HG02610 (cell line): ENCODE data around the gene STAT4.

Experiments used
- ATAC-seq: cut with Tn5 transposase; IDR thresholded peaks from one replicate; pipeline ENCODE4 v1.9.1; 2021; ENCODE audit warnings: mild to moderate bottlenecking, moderate library complexity; ENCODE audit not compliant: unreplicated experiment

STAT4 gene, protein sequence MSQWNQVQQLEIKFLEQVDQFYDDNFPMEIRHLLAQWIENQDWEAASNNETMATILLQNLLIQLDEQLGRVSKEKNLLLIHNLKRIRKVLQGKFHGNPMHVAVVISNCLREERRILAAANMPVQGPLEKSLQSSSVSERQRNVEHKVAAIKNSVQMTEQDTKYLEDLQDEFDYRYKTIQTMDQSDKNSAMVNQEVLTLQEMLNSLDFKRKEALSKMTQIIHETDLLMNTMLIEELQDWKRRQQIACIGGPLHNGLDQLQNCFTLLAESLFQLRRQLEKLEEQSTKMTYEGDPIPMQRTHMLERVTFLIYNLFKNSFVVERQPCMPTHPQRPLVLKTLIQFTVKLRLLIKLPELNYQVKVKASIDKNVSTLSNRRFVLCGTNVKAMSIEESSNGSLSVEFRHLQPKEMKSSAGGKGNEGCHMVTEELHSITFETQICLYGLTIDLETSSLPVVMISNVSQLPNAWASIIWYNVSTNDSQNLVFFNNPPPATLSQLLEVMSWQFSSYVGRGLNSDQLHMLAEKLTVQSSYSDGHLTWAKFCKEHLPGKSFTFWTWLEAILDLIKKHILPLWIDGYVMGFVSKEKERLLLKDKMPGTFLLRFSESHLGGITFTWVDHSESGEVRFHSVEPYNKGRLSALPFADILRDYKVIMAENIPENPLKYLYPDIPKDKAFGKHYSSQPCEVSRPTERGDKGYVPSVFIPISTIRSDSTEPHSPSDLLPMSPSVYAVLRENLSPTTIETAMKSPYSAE

GRCh38 chr2:191150600-191151330 is at the start of gene STAT4:
Gene STAT4, minus strand, starts transcription at chr2:191150994. Its CDS starts 2,791 bp downstream, at chr2:191148203.
- peak; percentile 93 for ATAC-seq

- no peak for ATAC-seq
These were observed 49.2 kb upstream of the STAT4 start for GRCh38 chr2:191199929-191200512.

- ATAC-seq: no peak
These were observed 47.5 kb upstream of the STAT4 start for GRCh38 chr2:191198271-191198670.

DNA sequence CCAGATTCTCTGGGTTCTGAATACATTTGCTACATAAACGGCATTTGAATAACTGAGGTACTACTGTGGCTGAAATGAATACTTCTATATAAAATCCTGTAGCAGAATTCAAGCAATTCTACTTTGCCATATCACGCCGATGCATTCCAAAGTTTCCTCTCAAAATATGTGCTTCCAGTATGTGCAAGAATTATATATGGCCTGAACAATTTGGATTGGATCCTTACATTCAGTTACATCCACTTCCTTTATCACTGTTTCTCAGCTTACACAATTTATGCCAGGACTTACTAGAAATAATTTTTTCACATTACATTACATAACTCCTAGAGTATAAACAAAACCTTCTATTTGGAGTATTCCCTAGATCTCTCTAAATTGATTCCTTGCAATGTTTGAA is 46.3 kb upstream of the STAT4 start:
- no peak for ATAC-seq

GRCh38 chr2:191195021-191195420 is 44.2 kb upstream of the STAT4 start:
- no peak for ATAC-seq

GRCh38 chr2:191190861-191191552 is 40.2 kb upstream of the STAT4 start:
- ATAC-seq: no peak

DNA sequence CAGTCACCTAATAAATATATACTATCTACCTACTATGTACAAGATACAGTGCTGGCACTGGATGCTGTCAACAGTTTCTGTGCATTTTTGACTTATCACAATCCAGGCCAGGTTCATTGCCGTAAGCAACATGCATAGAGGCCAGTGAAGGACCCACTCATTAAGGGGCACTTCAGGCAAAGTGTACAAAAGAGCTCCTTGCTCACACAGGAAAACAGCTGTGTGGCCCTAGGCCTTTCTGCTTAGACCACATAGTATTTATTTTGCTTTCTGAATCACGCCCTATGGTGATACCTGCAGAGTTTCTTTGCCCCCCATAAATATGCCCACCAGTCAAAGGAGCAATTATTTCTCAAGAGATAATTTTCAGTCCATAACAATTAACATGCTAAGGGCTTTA is 39.6 kb upstream of the STAT4 start:
- ATAC-seq: no peak

GRCh38 chr2:191189112-191189635 is 38.4 kb upstream of the STAT4 start:
- no peak for ATAC-seq

DNA sequence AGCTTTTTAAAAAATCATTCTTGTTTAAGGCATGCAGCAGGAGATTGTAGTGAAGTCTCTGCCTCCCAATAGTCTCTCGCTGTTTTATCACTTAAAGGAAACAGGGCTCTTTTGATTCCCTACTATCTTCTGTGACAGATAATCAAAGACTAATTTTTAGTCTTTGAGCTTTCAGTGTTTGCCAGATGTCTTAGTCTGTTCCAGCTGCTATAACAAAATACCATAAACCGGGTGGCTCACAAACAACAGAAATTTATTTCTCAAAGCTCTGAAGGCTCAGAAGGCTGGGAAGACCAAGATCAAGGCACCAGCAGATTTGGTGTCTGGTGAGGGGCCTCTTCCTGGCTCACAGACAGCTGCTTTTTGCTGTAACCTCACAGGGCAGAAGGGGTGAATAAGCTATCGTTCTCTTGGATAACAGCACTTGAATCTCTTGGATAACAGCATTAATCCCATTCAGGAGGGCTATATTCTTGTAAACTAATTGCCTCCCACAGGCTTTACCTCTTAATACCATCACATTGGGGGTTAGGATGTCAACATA is 37.8 kb upstream of the STAT4 start:
- ATAC-seq: no peak

DNA sequence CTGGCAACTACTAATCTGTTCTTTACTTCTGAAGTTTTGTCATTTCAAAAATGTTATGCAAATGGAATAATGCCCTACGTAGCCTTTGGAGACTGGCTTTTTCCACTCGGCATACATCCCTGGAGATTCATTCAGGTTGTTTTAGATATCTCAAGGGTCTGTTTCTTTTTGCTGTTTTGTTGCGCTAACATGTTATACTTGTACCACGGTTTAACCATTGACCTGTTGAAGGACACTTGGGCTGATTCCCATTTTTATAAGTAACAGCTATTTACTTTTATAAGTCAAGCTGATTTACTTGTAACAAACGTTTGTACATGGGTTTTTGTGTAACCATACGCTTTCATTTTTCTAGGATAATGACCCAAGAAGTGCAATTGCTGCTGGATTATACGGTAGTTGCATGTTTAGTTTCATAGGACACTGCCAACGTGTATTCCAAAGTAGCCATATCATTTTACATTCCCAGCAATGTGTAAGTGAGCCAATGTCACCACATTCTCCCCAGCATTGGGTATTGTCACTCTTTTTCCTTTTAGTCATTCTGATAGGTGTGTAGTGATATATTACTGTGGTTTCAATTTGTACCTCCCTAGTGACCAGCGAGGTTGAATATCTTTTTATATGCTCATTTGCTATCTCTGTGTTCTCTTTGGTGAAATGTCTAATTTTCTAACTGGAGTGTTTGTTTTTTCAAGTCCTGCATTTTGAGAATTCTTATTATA is 36.5 kb upstream of the STAT4 start:
- no peak for ATAC-seq

- no peak for ATAC-seq
These were observed 33.7 kb upstream of the STAT4 start for GRCh38 chr2:191184457-191184856.

GRCh38 chr2:191183516-191183915 is 32.7 kb upstream of the STAT4 start:
- ATAC-seq: no peak

DNA sequence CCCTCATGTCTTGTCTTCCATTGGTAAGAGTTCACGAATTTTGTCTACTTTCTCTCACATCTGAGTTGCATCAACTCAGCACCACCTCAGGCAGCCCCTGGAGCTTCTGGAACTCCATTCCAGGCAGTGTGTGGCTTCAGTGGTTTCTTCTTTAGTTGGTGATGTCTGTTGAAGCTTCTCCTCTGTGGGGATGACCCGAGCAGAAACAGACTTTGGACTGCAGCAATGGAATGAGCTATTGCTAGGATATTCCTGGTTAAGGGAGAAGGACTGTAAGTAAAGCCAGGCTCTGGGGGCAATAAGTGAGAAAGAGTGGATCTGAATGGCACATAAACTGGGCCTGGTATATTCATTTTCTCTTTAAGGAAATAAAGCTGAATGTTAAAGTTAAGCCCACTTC is 32.3 kb upstream of the STAT4 start:
- no peak for ATAC-seq

- ATAC-seq: no peak
These were observed 29.9 kb upstream of the STAT4 start for GRCh38 chr2:191180713-191181112.

DNA sequence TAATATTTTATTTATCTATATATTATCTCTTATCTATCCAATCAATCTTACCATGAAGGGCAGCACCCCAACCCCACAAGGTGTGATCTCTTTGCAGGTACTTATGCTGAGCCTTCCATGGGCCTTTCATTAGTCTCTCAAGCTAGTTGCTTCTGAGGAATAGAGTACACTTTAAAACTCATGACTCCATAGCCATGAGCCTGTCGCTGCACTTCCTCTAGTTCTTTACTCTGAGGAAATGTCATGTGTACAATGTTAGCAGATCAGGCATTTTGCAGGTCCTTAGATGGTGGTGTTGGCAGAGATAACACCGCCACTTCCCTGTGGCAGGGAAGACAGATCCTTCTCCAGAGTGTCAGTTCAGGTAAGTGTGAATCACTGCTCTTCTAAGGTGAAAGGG is 29.5 kb upstream of the STAT4 start:
- ATAC-seq: no peak

- no peak for ATAC-seq
These were observed 28.2 kb upstream of the STAT4 start for GRCh38 chr2:191178806-191179514.

- no peak for ATAC-seq
These were observed 27.2 kb upstream of the STAT4 start for GRCh38 chr2:191177751-191178736.
